ENCODE measurements around the gene SLC25A52.
A peak's percentile ranks its signal among the peaks of the same experiment; 100 is the strongest.

Gene SLC25A52

GRCh38 chr18:31723639-31723989 lies 37.1 kb downstream of the SLC25A52 start:
- DNase-seq (ENCODE audit: low read depth): no peak
- no peak for TF ChIP-seq CTCF (IDR thresholded peaks at IDR 0.05; ENCODE audit: control insufficient read depth, extremely low read depth, insufficient read depth)
- H3K4me3 ChIP-seq (ENCODE audit: low read depth, low read length): no peak overlapping the region

GRCh38 chr18:31722369-31722957 lies 38.2 kb downstream of the SLC25A52 start:
- TF ChIP-seq CTCF (IDR thresholded peaks at IDR 0.05; ENCODE audit: control insufficient read depth, extremely low read depth, insufficient read depth): peak; percentile 80
- peak; percentile 32 for DNase-seq (ENCODE audit: low read depth)
- no peak overlapping the region for H3K4me3 ChIP-seq (ENCODE audit: low read depth, low read length)

DNA sequence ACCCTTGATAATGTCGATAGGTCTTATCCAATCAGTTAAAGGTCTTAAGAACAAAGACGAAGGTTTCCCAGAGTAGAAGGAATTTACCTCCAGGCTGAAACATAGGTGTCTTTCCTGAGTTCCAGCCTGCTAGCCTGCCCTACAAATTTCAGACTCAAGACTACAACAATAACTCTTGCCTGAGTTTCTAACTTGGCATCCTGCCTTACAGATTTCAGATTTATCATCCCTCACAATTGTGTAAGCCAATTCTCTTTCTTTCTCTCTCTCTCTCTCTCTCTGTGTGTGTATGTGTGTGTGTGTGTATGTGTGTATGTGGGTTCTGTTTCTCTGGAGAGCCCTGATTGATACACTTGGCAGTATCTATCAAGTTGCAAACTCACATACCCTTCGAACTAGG lies 39.1 kb downstream of the SLC25A52 start:
- no peak overlapping the region for H3K4me3 ChIP-seq (ENCODE audit: low read depth, low read length)
- no peak for DNase-seq (ENCODE audit: low read depth)
- no peak for TF ChIP-seq CTCF (IDR thresholded peaks at IDR 0.05; ENCODE audit: control insufficient read depth, extremely low read depth, insufficient read depth)

GRCh38 chr18:31720867-31721266 lies 39.8 kb downstream of the SLC25A52 start:
- no peak for DNase-seq (ENCODE audit: low read depth)
- no peak overlapping the region for H3K4me3 ChIP-seq (ENCODE audit: low read depth, low read length)
- TF ChIP-seq CTCF (IDR thresholded peaks at IDR 0.05; ENCODE audit: control insufficient read depth, extremely low read depth, insufficient read depth): no peak

DNA sequence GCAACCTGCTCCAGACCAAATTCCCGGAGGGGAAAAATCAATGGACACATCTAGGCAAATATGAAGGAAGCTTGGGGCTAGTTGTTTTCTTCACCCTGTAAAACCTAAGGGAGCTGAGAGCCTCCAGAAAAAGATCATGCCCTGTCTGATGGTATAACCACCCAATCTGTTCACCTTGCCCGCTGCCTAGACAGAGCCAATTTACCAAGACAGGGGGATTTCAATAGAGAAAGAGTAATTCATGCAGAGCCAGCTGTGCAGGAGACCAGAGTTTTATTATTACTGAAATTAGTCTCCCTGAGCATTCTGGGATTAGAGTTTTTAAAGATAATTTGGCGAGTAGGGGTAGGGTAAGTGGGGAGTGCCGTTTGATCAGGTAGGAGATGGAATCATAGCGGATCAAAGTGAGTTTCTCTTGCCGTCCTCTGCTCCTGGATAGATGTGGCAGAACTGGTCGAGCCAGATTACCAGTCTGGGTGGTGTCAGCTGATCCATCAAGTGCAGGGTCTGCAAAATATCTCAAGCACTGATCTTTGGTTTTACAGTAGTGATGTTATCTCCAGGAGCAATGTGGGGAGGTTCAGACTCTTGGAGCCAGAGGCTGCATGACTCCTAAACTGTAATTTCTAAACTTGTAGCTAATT lies 41.2 kb downstream of the SLC25A52 start:
- no peak for DNase-seq (ENCODE audit: low read depth)
- no peak overlapping the region for H3K4me3 ChIP-seq (ENCODE audit: low read depth, low read length)
- TF ChIP-seq CTCF (IDR thresholded peaks at IDR 0.05; ENCODE audit: control insufficient read depth, extremely low read depth, insufficient read depth): no peak

DNA sequence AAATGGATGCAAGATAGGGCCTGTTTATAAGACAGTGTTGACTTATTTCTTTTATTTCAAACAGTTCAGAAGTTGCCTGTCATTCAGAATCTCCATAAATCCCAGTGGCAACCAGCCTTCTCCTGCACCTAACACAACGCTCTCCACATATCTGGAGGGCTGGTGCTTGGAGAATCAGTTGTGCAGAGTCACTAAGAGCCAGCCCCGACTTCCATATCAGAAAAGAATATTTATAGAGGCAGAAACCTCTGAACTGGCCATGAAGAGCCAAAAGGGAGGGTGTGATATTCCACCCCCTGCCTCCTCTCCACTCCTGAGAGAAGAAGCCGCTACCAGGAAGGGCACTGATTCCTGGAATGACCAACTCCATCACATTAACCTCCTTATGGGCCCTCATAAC lies 42.3 kb downstream of the SLC25A52 start:
- H3K4me3 ChIP-seq (ENCODE audit: low read depth, low read length): no peak overlapping the region
- no peak for TF ChIP-seq CTCF (IDR thresholded peaks at IDR 0.05; ENCODE audit: control insufficient read depth, extremely low read depth, insufficient read depth)
- no peak for DNase-seq (ENCODE audit: low read depth)

DNA sequence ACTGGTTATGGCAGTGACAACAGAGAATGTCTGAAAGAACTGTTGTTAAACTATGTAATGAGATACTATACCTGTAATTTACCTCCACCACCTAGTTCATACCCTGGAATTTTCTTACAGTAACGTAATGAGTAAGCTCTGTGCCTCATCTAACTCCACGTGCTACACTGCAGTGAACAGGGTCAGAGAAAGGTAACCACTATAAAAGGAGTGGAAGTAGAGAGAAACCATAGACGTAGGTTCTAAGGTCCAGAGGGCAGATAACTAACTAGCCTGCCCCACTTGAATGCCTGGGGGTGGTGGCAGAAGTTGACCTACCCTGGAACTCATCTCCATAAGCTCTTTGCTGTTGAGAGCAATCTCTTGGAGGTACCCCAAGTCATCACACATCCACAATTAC lies 44.3 kb downstream of the SLC25A52 start:
- no peak for TF ChIP-seq CTCF (IDR thresholded peaks at IDR 0.05; ENCODE audit: control insufficient read depth, extremely low read depth, insufficient read depth)
- DNase-seq (ENCODE audit: low read depth): no peak
- H3K4me3 ChIP-seq (ENCODE audit: low read depth, low read length): no peak overlapping the region

Data from LNCaP clone FGC (cell line).